Sigmoid colon (tissue), 3 donors: ENCODE data around the gene UNC5CL.

Experiments used
- POLR2A ChIP-seq, 2 donors: fragments of 450-650 bp; IDR thresholded peaks; one replicate each; pipeline ENCODE4 v1.6.1; 2016; ENCODE audit warnings: antibody characterized with exemption in 2 of 2, mild to moderate bottlenecking in 2 of 2, moderate library complexity in 2 of 2
- TF ChIP-seq, protein P1 (sequence below), 4 experiments: fragments of 450-650 bp in 3 of 4; fragments of 200-600 bp in 1 of 4; IDR thresholded peaks; one replicate each; pipeline ENCODE4 v1.5.1; 2016 to 2019; ENCODE audit warnings: antibody characterized with exemption in 4 of 4, mild to moderate bottlenecking in 3 of 4, moderate library complexity in 2 of 4

DNA sequence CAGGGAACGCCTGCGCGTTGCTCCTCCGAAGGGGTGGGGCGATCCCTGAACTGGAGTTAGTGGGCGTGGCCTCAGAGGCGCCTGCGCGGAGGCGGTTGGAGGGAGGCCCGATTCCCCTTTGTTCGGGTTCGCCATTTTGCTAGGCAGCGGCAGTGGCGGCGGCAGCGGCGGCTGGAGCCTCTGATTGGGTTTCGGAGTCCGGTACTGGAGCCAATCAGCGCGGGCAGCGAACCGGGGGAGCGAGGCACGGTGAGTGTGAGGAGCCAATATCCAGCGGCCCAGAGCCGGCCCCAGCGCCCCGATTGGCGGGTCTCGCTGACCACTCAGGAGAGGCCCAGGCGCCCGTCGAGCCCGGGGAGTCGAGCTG, 33.8 kb upstream of the UNC5CL start, which contains the start of gene NFYA:
- TF ChIP-seq, protein P1, sequence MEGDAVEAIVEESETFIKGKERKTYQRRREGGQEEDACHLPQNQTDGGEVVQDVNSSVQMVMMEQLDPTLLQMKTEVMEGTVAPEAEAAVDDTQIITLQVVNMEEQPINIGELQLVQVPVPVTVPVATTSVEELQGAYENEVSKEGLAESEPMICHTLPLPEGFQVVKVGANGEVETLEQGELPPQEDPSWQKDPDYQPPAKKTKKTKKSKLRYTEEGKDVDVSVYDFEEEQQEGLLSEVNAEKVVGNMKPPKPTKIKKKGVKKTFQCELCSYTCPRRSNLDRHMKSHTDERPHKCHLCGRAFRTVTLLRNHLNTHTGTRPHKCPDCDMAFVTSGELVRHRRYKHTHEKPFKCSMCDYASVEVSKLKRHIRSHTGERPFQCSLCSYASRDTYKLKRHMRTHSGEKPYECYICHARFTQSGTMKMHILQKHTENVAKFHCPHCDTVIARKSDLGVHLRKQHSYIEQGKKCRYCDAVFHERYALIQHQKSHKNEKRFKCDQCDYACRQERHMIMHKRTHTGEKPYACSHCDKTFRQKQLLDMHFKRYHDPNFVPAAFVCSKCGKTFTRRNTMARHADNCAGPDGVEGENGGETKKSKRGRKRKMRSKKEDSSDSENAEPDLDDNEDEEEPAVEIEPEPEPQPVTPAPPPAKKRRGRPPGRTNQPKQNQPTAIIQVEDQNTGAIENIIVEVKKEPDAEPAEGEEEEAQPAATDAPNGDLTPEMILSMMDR (IDR thresholded peaks at IDR 0.05) = no peak
- peak in 1 of 2 donors; percentile 45 for TF ChIP-seq POLR2A (IDR thresholded peaks at IDR 0.05)
